Measurements from ENCODE around the gene RNF175.

RNF175 gene

DNA sequence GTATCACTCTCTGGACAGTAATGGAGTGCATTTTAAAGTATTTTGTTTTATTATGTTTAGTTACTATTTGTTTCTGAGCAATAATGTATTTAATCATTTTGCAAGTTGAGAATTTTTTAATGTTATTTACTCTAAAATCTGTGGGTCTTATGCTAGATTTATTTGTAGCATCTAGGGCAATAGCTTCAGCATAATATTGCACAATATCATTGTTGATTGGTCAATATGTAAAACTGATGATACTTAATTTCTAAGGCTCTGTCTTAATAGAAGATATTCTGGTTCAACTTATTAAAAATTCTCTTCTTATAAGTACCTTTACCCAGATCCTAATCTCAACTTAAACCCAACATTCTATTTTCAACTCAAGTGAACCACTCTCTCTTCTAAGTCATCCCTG lies 17.6 kb upstream of the RNF175 start:
- H3K27ac ChIP-seq: no peak overlapping the region
- DNase-seq: no peak
- TF ChIP-seq, protein P1, sequence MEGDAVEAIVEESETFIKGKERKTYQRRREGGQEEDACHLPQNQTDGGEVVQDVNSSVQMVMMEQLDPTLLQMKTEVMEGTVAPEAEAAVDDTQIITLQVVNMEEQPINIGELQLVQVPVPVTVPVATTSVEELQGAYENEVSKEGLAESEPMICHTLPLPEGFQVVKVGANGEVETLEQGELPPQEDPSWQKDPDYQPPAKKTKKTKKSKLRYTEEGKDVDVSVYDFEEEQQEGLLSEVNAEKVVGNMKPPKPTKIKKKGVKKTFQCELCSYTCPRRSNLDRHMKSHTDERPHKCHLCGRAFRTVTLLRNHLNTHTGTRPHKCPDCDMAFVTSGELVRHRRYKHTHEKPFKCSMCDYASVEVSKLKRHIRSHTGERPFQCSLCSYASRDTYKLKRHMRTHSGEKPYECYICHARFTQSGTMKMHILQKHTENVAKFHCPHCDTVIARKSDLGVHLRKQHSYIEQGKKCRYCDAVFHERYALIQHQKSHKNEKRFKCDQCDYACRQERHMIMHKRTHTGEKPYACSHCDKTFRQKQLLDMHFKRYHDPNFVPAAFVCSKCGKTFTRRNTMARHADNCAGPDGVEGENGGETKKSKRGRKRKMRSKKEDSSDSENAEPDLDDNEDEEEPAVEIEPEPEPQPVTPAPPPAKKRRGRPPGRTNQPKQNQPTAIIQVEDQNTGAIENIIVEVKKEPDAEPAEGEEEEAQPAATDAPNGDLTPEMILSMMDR (IDR thresholded peaks at IDR 0.05; ENCODE audit: low read depth, low read length, missing control alignments): no peak
- H3K27me3 ChIP-seq (replicated peaks): no peaks in the 10 kb centered on the region
- in situ Hi-C loops (cut with HindIII; ENCODE audit: low pct_ligation_motif_present, low sequenced_read_pairs): no loop called here
- H3K36me3 ChIP-seq (replicated peaks): no peaks in the 10 kb centered on the region
- H3K4me3 ChIP-seq (ENCODE audit: low read depth, low read length): no peak overlapping the region

GRCh38 chr4:153776601-153777000 lies 16.8 kb upstream of the RNF175 start:
- no peak for DNase-seq
- in situ Hi-C loops (cut with HindIII; ENCODE audit: low pct_ligation_motif_present, low sequenced_read_pairs): no loop called here
- TF ChIP-seq, protein P1 (IDR thresholded peaks at IDR 0.05; ENCODE audit: low read depth, low read length, missing control alignments): no peak
- Histone ChIP-seq H3K27ac (no peak overlapping the region), H3K27me3 (replicated peaks) (no peaks in the 10 kb centered on the region), H3K4me3 (ENCODE audit: low read depth, low read length) (no peak overlapping the region), H3K36me3 (replicated peaks) (no peaks in the 10 kb centered on the region)

- no peak overlapping the region for H3K4me3 ChIP-seq (ENCODE audit: low read depth, low read length)
- no peak overlapping the region for H3K27ac ChIP-seq
- DNase-seq: no peak
- TF ChIP-seq, protein P1 (IDR thresholded peaks at IDR 0.05; ENCODE audit: low read depth, low read length, missing control alignments): peak; percentile 31
- in situ Hi-C loops (cut with HindIII; ENCODE audit: low pct_ligation_motif_present, low sequenced_read_pairs): no loop called here
- no peaks in the 10 kb centered on the region for H3K27me3 ChIP-seq (replicated peaks)
- H3K36me3 ChIP-seq (replicated peaks): no peaks in the 10 kb centered on the region
Measured at GRCh38 chr4:153773236-153773690, 13.4 kb upstream of the RNF175 start.

- TF ChIP-seq, protein P1 (IDR thresholded peaks at IDR 0.05; ENCODE audit: low read depth, low read length, missing control alignments): no peak
- DNase-seq: no peak
- Histone ChIP-seq H3K27me3 (replicated peaks) (no peaks in the 10 kb centered on the region), H3K4me3 (ENCODE audit: low read depth, low read length) (no peak overlapping the region), H3K36me3 (replicated peaks) (no peaks in the 10 kb centered on the region), H3K27ac (no peak overlapping the region)
- in situ Hi-C loops (cut with HindIII; ENCODE audit: low pct_ligation_motif_present, low sequenced_read_pairs): no loop called here
Measured at GRCh38 chr4:153771046-153771445, 11.2 kb upstream of the RNF175 start.

GRCh38 chr4:153766758-153767157 lies 6.9 kb upstream of the RNF175 start:
- Histone ChIP-seq H3K4me3 (ENCODE audit: low read depth, low read length) (no peak overlapping the region), H3K27me3 (replicated peaks) (no peaks in the 10 kb centered on the region), H3K27ac (no peak overlapping the region), H3K36me3 (replicated peaks) (no peaks in the 10 kb centered on the region)
- TF ChIP-seq, protein P1 (IDR thresholded peaks at IDR 0.05; ENCODE audit: low read depth, low read length, missing control alignments): no peak
- no peak for DNase-seq
- in situ Hi-C loops (cut with HindIII; ENCODE audit: low pct_ligation_motif_present, low sequenced_read_pairs): no loop called here

DNA sequence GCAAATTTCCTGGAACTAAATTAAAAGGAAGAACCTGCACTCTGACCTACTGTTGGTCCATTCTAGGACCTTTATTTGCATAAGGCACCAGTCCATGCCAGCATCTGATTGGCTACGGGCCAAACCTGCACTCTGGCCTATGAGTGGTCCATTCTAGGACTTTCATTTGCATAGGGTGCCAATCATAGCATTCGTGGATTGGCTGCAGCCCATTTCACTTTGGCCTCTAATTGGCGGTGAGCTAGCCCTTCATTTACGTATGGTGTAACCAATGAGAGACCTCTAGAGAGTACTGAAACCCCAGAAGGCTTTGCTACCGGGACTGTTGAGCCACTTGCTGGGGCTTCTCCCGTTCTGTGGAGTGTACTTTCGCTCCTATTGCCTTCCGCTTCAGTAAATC lies 6.1 kb upstream of the RNF175 start:
- in situ Hi-C loops (cut with HindIII; ENCODE audit: low pct_ligation_motif_present, low sequenced_read_pairs): no loop called here
- TF ChIP-seq, protein P1 (IDR thresholded peaks at IDR 0.05; ENCODE audit: low read depth, low read length, missing control alignments): no peak
- H3K36me3 ChIP-seq (replicated peaks): no peaks in the 10 kb centered on the region
- DNase-seq: no peak
- H3K27me3 ChIP-seq (replicated peaks): no peaks in the 10 kb centered on the region
- H3K27ac ChIP-seq: no peak overlapping the region
- no peak overlapping the region for H3K4me3 ChIP-seq (ENCODE audit: low read depth, low read length)

All from brain microvascular endothelial cell (primary cell).